Activated CD4-positive, alpha-beta T cell treated with anti-CD3 and anti-CD28 coated beads for 36 hours (primary cell): ENCODE results near the gene BRSK1. TPM values are rescaled to one million over a fixed set of nuclear protein-coding genes. Genes with fewer than 3 reads are reported as not detected.

ENCODE experiments used
- ATAC-seq: fragments of 200-7000 bp; cut with Tn5 transposase; one replicate; pipeline ENCODE4 v1.10.0; 2021; ENCODE audit warnings: mild to moderate bottlenecking, moderate library complexity
- CTCF ChIA-PET: fragments of 350-600 bp; sonication (Branson Sonifier 250); formaldehyde crosslinking; loops from one replicate; lab custom pipeline; 2021; ENCODE audit warnings: antibody characterized with exemption; lab: Charles Lee
- POLR2A ChIA-PET: fragments of 350-600 bp; sonication (Branson Sonifier 250); formaldehyde crosslinking; loops from one replicate; lab custom pipeline; 2021; ENCODE audit warnings: antibody characterized with exemption, inconsistent platforms; lab: Charles Lee
- DNase-seq: peaks from one replicate; pipeline ENCODE4 v3.0.0-alpha.2; 2020
- H3K27ac Mint-ChIP-seq: one replicate; pipeline ENCODE4 v1.8.0; 2021; ENCODE audit warnings: mixed read lengths
- H3K27me3 Mint-ChIP-seq: one replicate; pipeline ENCODE4 v1.8.0; 2021; ENCODE audit warnings: mixed read lengths
- H3K36me3 Mint-ChIP-seq: one replicate; pipeline ENCODE4 v1.8.0; 2021; ENCODE audit warnings: low read depth, mixed read lengths
- H3K4me1 Mint-ChIP-seq: one replicate; pipeline ENCODE4 v1.8.0; 2021; ENCODE audit warnings: mixed read lengths
- H3K4me3 Mint-ChIP-seq: one replicate; pipeline ENCODE4 v1.8.0; 2021; ENCODE audit warnings: mild to moderate bottlenecking, moderate library complexity, mixed read lengths
- H3K9me3 Mint-ChIP-seq: one replicate; pipeline ENCODE4 v1.8.0; 2021; ENCODE audit warnings: low read depth, mixed read lengths
- intact Hi-C, 2 experiments: fragments of 100-400 bp; cut with DNase I in 1 of 2; cut with micrococcal nuclease in 1 of 2; formaldehyde crosslinking; loops; one replicate each; pipeline versions ENCODE4 v1.14.2 to v1.15.1; 2022 to 2024; cut with DNase I, micrococcal nuclease
- total RNA-seq, 2 experiments: library from RNA; stranded (reverse); gene quantifications; one replicate each; pipeline ENCODE4 v1.2.3, GENCODE V29; 2021

BRSK1 gene
- total RNA-seq, 2 experiments from 2014 or later, result 4.1 to 4.5 TPM

- H3K27me3 Mint-ChIP-seq, result peaks cover 25% of the 10 kb centered on the region
- H3K27ac Mint-ChIP-seq, result no peak overlapping the region
- DNase-seq (no peak), ATAC-seq (no peak)
- intact Hi-C loops, result no loop called here
- H3K4me1 Mint-ChIP-seq, result peaks cover 9% of the 10 kb centered on the region
- no peaks in the 10 kb centered on the region for H3K9me3 Mint-ChIP-seq
- ChIA-PET CTCF (interaction anchor here (0.7 to 0.8 kb wide), 3 partner anchors 13 to 111 kb away, joined by 3 to 4 read pairs (median 4); no protein-coding TSS in a partner anchor), POLR2A (interaction anchor here (1.5 kb wide), 1 partner anchor 9 kb away, joined by 3 read pairs; the partner anchor contains the start of gene KMT5C)
- H3K36me3 Mint-ChIP-seq, result peaks cover 3% of the 10 kb centered on the region
- H3K4me3 Mint-ChIP-seq, result no peak overlapping the region
These were observed 64.7 kb downstream of the BRSK1 start for GRCh38 chr19:55348317-55349034.

DNA sequence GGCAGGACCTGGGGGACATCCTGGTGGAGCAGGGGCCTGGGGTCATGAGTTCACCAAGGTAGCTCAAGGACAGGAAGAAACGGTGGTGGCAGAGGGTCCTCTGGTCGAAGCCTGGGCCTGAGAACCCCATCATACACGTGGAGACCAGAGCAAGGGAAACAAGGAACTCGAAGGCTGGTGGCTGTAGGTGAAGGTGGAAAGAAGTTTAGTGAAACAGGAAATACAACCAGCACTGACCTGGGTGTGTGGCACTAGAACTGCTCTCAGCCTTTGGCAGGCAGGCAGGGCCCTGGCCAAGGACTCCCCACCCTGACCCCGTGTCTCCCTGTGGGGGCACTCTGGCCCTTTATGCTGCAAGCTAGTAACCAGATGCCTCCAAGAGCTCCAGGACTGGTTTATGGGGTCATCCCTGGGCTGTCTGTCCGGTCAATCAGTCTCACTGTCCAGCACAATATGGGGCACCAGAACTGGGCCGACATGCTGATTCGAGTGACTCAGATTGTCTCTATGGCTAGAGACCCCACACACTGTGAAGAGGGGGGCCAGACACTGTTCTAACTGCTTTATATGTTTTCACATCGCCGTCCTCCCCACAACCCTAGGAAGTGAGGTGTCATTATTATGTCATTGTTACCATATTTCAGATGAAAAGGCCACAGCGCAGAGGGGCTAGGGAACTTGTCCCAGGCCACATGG, 67.0 kb downstream of the BRSK1 start:
- DNase-seq, result no peak
- H3K4me1 Mint-ChIP-seq, result peaks cover 13% of the 10 kb centered on the region
- H3K27me3 Mint-ChIP-seq, result peaks cover 34% of the 10 kb centered on the region
- no peak overlapping the region for H3K27ac Mint-ChIP-seq
- ATAC-seq, result no peak
- no peaks in the 10 kb centered on the region for H3K36me3 Mint-ChIP-seq
- CTCF ChIA-PET, result interaction anchor here (0.6 to 0.7 kb wide), 3 partner anchors 138 to 172 kb away, joined by 3 read pairs; no protein-coding TSS in a partner anchor
- intact Hi-C loops, result loop anchor here in 1 of 2 experiments (5.0 kb wide), 1 partner anchor 92 kb away; the partner anchor contains the start of gene SHISA7
- H3K9me3 Mint-ChIP-seq, result no peaks in the 10 kb centered on the region
- POLR2A ChIA-PET, result interaction anchor here (0.9 kb wide), 1 partner anchor 11 kb away, joined by 4 read pairs; the partner anchor contains the start of gene KMT5C
- H3K4me3 Mint-ChIP-seq, result no peak overlapping the region

GRCh38 chr19:55352040-55352439, 68.2 kb downstream of the BRSK1 start:
- Mint-ChIP-seq H3K27ac (no peak overlapping the region), H3K27me3 (peaks cover 37% of the 10 kb centered on the region), H3K4me1 (peaks cover 13% of the 10 kb centered on the region), H3K36me3 (no peaks in the 10 kb centered on the region), H3K4me3 (no peak overlapping the region), H3K9me3 (no peaks in the 10 kb centered on the region)
- CTCF ChIA-PET, result interaction anchor here (0.6 kb wide), 1 partner anchor 50 kb away, joined by 3 read pairs; no protein-coding TSS in a partner anchor
- intact Hi-C loops, result loop anchor here in 1 of 2 experiments (5.0 kb wide), 1 partner anchor 90 kb away; the partner anchor contains the start of gene SHISA7
- DNase-seq (no peak), ATAC-seq (no peak)
- POLR2A ChIA-PET, result interaction anchor here (1.0 kb wide), 2 partner anchors 12 to 55 kb away, joined by 3 read pairs; partner anchors contain the start of gene KMT5C

DNA sequence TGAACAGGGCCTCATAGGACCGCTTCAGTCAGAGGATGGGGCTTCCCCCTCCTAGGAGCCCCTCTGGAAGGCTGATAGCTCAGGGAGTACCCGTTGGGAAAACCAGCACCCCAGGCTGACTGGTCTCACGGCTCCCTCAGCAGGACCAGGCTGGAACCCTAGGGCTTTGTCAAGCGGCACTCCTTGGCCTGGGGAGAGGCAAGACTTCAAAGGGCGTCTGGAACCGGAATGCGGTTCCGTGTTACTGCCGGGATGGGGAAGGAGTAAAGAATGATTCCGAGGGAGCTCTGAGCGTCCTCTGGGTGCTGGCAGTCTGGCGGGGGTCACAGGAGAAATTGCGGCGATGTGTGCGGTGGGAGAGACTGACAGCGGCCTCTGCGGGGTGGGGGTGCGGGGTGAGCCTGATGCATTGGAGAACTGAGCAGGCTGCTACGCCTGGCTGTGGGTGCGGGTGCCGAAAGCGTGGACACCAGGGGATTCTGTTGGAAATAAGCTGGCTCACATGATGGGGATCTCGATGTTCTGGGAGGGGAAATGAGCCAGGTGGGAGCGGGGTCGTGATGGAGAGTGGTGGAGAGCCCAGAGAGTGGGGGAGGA, 68.8 kb downstream of the BRSK1 start:
- DNase-seq, result no peak
- CTCF ChIA-PET, result interaction anchor here (0.6 kb wide), 1 partner anchor 50 kb away, joined by 3 read pairs; no protein-coding TSS in a partner anchor
- POLR2A ChIA-PET, result interaction anchor here (1.0 kb wide), 2 partner anchors 13 to 54 kb away, joined by 3 read pairs; partner anchors contain the start of gene KMT5C
- H3K9me3 Mint-ChIP-seq, result no peaks in the 10 kb centered on the region
- peaks cover 42% of the 10 kb centered on the region for H3K27me3 Mint-ChIP-seq
- peak overlapping the region; percentile 63 for H3K4me3 Mint-ChIP-seq
- peaks cover 13% of the 10 kb centered on the region for H3K4me1 Mint-ChIP-seq
- intact Hi-C loops, result loop anchor here in 1 of 2 experiments (5.0 kb wide), 1 partner anchor 90 kb away; the partner anchor contains the start of gene SHISA7
- no peaks in the 10 kb centered on the region for H3K36me3 Mint-ChIP-seq
- no peak for ATAC-seq
- H3K27ac Mint-ChIP-seq, result no peak overlapping the region

DNA sequence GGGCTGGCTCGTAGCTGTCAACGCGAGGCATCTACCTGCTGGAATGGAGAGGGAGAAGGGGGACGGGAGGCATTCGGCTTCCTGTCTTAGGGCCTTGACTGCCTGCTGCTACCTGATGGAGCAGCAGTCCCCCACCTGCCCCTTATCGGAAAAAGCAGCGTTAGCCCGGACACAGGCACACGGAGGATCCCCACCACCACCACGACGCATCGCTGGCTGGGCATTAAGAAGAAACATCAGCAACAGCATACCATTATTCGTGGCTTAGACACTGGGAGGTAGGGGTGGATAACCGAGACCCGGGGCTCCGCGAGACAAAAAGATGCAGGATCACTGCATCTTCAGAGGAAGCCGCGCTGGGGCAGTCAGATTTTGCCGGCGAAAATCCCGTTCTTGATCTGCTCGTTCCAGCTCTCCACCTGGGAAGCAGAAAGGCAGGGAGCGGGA, 69.6 kb downstream of the BRSK1 start:
- peaks cover 13% of the 10 kb centered on the region for H3K4me1 Mint-ChIP-seq
- CTCF ChIA-PET, result interaction anchor here (0.6 kb wide), 2 partner anchors 9 to 52 kb away, joined by 3 to 6 read pairs; no protein-coding TSS in a partner anchor
- no peak for DNase-seq
- H3K4me3 Mint-ChIP-seq, result peak overlapping the region; percentile 63
- POLR2A ChIA-PET, result no interaction called here
- H3K27ac Mint-ChIP-seq, result no peak overlapping the region
- intact Hi-C loops, result loop anchor here in 1 of 2 experiments (5.0 kb wide), 1 partner anchor 89 kb away; the partner anchor contains the start of gene SHISA7
- ATAC-seq, result no peak
- H3K27me3 Mint-ChIP-seq, result peaks cover 42% of the 10 kb centered on the region
- H3K36me3 Mint-ChIP-seq, result no peaks in the 10 kb centered on the region
- no peaks in the 10 kb centered on the region for H3K9me3 Mint-ChIP-seq

- no peaks in the 10 kb centered on the region for H3K9me3 Mint-ChIP-seq
- H3K4me1 Mint-ChIP-seq, result peaks cover 13% of the 10 kb centered on the region
- intact Hi-C loops, result loop anchor here in 1 of 2 experiments (1.0 to 5.0 kb wide), 2 partner anchors 15 to 88 kb away; partner anchors contain the start of genes KMT5C and SHISA7
- peak overlapping the region; percentile 63 for H3K4me3 Mint-ChIP-seq
- CTCF ChIA-PET, result interaction anchor here (0.6 kb wide), 2 partner anchors 10 to 53 kb away, joined by 3 to 6 read pairs; no protein-coding TSS in a partner anchor
- H3K36me3 Mint-ChIP-seq, result no peaks in the 10 kb centered on the region
- POLR2A ChIA-PET, result no interaction called here
- ATAC-seq (peak; percentile 85), DNase-seq (peak; percentile 71)
- H3K27ac Mint-ChIP-seq, result no peak overlapping the region
- peaks cover 42% of the 10 kb centered on the region for H3K27me3 Mint-ChIP-seq
These were observed 70.3 kb downstream of the BRSK1 start for GRCh38 chr19:55353803-55354697.

- Mint-ChIP-seq H3K4me3 (peak within 1 kb of the TSS; percentile 63), H3K27ac (no peak within 1 kb of the TSS), H3K9me3 (no peaks in the 10 kb centered on the region), H3K36me3 (no peaks in the 10 kb centered on the region), H3K27me3 (peaks cover 42% of the 10 kb centered on the region), H3K4me1 (peaks cover 13% of the 10 kb centered on the region)
- ATAC-seq (no peak), DNase-seq (no peak)
- intact Hi-C loops, result loop anchor here in 1 of 2 experiments (1.0 to 5.0 kb wide), 2 partner anchors 15 to 88 kb away; partner anchors contain the start of genes KMT5C and SHISA7
- ChIA-PET CTCF (no interaction called here), POLR2A (no interaction called here)
These were observed 71.0 kb downstream of the BRSK1 start, which contains the start of gene COX6B2 for GRCh38 chr19:55354698-55355212. TSS of gene COX6B2 (minus strand) at chr19:55354719. CDS start at chr19:55354521, 198 bp downstream.

DNA sequence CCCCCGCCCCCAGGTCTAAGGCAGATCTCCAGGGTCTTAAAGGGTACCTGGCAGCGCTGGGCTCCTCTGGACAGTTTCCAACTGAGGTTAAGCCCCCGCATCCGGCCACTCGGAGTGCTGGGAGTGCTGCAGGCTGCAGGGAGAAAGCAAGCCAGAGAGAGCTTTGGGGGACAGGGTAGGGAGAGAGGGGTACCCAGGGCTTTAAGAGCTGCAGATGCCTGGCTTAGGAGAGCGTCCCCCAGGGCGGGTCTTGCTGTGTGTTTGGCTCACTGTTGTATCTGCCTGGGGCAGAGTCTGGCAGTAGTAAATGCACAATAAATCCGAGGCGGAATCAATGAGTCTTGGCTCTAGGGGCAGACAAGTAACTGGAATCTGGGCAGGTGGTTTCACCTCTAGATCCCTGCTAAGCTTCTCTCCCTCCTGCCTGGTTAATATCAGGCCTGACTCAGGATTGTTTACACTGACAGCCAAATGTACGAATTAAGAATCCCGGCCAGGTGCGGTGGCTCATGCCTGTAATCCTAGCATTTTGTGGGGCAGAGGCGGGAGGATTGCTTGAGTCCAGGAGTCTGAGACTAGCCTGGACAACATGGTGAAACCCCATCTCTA, 71.5 kb downstream of the BRSK1 start:
- DNase-seq (no peak), ATAC-seq (no peak)
- H3K4me1 Mint-ChIP-seq, result peaks cover 13% of the 10 kb centered on the region
- no peak overlapping the region for H3K27ac Mint-ChIP-seq
- no peak overlapping the region for H3K4me3 Mint-ChIP-seq
- H3K36me3 Mint-ChIP-seq, result no peaks in the 10 kb centered on the region
- POLR2A ChIA-PET, result no interaction called here
- no peaks in the 10 kb centered on the region for H3K9me3 Mint-ChIP-seq
- CTCF ChIA-PET, result interaction anchor here (0.7 kb wide), 1 partner anchor 39 kb away, joined by 4 read pairs; no protein-coding TSS in a partner anchor
- H3K27me3 Mint-ChIP-seq, result peaks cover 42% of the 10 kb centered on the region
- intact Hi-C loops, result no loop called here

GRCh38 chr19:55358493-55358892, 74.7 kb downstream of the BRSK1 start:
- no peak overlapping the region for H3K4me3 Mint-ChIP-seq
- peaks cover 17% of the 10 kb centered on the region for H3K27me3 Mint-ChIP-seq
- no peak overlapping the region for H3K27ac Mint-ChIP-seq
- peaks cover 4% of the 10 kb centered on the region for H3K4me1 Mint-ChIP-seq
- intact Hi-C loops, result no loop called here
- H3K9me3 Mint-ChIP-seq, result no peaks in the 10 kb centered on the region
- ATAC-seq, result no peak
- H3K36me3 Mint-ChIP-seq, result no peaks in the 10 kb centered on the region
- DNase-seq, result no peak
- CTCF ChIA-PET, result no interaction called here
- POLR2A ChIA-PET, result no interaction called here
